ENCODE results near the gene USP7.

USP7 gene

GRCh38 chr16:9004183-9004582 lies 40.5 kb upstream of the USP7 start:
- DNase-seq (ENCODE audit: low read depth), result no peak

GRCh38 chr16:9003763-9004162 lies 40.1 kb upstream of the USP7 start:
- no peak for TF ChIP-seq CTCF (IDR thresholded peaks at IDR 0.05; ENCODE audit: insufficient read depth, low read depth, low read length, missing control alignments)
- H3K4me3 ChIP-seq (ENCODE audit: low read depth, low read length), result no peak overlapping the region
- DNase-seq (ENCODE audit: low read depth), result no peak

More at GRCh38 chr16:9004183-9004582, 40.5 kb upstream of the USP7 start:
- H3K4me3 ChIP-seq (ENCODE audit: low read depth, low read length), result no peak overlapping the region
- no peak for TF ChIP-seq CTCF (IDR thresholded peaks at IDR 0.05; ENCODE audit: insufficient read depth, low read depth, low read length, missing control alignments)

- H3K4me3 ChIP-seq (ENCODE audit: low read depth, low read length), result no peak overlapping the region
- no peak for TF ChIP-seq CTCF (IDR thresholded peaks at IDR 0.05; ENCODE audit: insufficient read depth, low read depth, low read length, missing control alignments)
- DNase-seq (ENCODE audit: low read depth), result no peak
Observed at GRCh38 chr16:9003322-9003721, 39.6 kb upstream of the USP7 start.

- DNase-seq (ENCODE audit: low read depth), result no peak
- TF ChIP-seq CTCF (IDR thresholded peaks at IDR 0.05; ENCODE audit: insufficient read depth, low read depth, low read length, missing control alignments), result no peak
- H3K4me3 ChIP-seq (ENCODE audit: low read depth, low read length), result no peak overlapping the region
Observed at GRCh38 chr16:9002042-9002441, 38.3 kb upstream of the USP7 start.

- no peak for DNase-seq (ENCODE audit: low read depth)
- H3K4me3 ChIP-seq (ENCODE audit: low read depth, low read length), result no peak overlapping the region
- no peak for TF ChIP-seq CTCF (IDR thresholded peaks at IDR 0.05; ENCODE audit: insufficient read depth, low read depth, low read length, missing control alignments)
Observed at GRCh38 chr16:9000664-9001063, 37.0 kb upstream of the USP7 start.

- no peak for TF ChIP-seq CTCF (IDR thresholded peaks at IDR 0.05; ENCODE audit: insufficient read depth, low read depth, low read length, missing control alignments)
- H3K4me3 ChIP-seq (ENCODE audit: low read depth, low read length), result no peak overlapping the region
- DNase-seq (ENCODE audit: low read depth), result no peak
Observed at GRCh38 chr16:8999800-9000199, 36.1 kb upstream of the USP7 start.

- DNase-seq (ENCODE audit: low read depth), result no peak
- TF ChIP-seq CTCF (IDR thresholded peaks at IDR 0.05; ENCODE audit: insufficient read depth, low read depth, low read length, missing control alignments), result no peak
- H3K4me3 ChIP-seq (ENCODE audit: low read depth, low read length), result no peak overlapping the region
Observed at GRCh38 chr16:8998108-8998507, 34.4 kb upstream of the USP7 start.
